HepG2 (cell line): ENCODE measurements around the gene MAPK1.

ENCODE experiments used
- ETS1 ChIP-seq: sonication (generic); formaldehyde crosslinking; IDR thresholded peaks from 2 replicates; pipeline ENCODE4 v1.4.0; 2020; ENCODE audit warnings: missing genetic modification reagents
- ZNF274 ChIP-seq: sonication (generic); formaldehyde crosslinking; IDR thresholded peaks from 2 replicates; pipeline ENCODE4 v1.5.1; 2020; ENCODE audit warnings: mild to moderate bottlenecking, missing genetic modification reagents

DNA sequence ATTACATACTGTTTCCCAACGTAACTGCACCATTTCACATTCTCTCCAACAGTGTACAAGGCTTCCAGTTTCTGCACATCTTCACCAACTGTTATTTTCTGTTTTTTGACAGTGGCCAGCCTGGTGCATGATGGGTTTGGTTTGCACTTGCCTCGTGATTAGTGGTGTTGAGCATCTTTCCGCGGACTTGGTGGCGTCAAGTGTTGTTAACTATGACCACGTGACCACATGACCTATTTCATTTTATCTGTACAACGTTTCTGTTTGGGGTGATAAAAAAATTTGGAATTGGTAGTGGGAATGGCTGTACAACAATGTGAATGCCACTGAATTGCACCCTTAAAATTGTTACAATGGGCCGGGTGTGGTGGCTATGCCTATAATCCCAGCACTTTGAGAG, 129.4 kb downstream of the MAPK1 start:
- no peak for TF ChIP-seq ETS1 (CRISPR knock-in tag)
- TF ChIP-seq ZNF274 = no peak
